SK-N-SH treated with all-trans-retinoic acid at 6 μM for 48 hours (cell line): ENCODE measurements around the gene XKR3.

ENCODE experiments used
- ATAC-seq: fragments of 200-7000 bp; cut with Tn5 transposase; 3 replicates; pipeline ENCODE4 v1.9.1; 2020; ENCODE audit warnings: mild to moderate bottlenecking, moderate library complexity
- ARNTL ChIP-seq: fragments of 450-650 bp; formaldehyde crosslinking; IDR thresholded peaks from 2 replicates; pipeline ENCODE4 v1.5.0; 2020; ENCODE audit warnings: low read depth, mild to moderate bottlenecking, moderate library complexity, borderline replicate concordance
- BACH2 ChIP-seq: fragments of 250-450 bp; sonication (Bioruptor Pico); IDR thresholded peaks from 2 replicates; pipeline ENCODE4 v1.9.0; 2021; ENCODE audit warnings: mild to moderate bottlenecking, borderline replicate concordance
- CREB5 ChIP-seq: fragments of 250-450 bp; sonication (Bioruptor Pico); IDR thresholded peaks from 2 replicates; pipeline ENCODE4 v1.5.1; 2020; ENCODE audit warnings: low read depth, mild to moderate bottlenecking, moderate library complexity
- CSDC2 ChIP-seq: fragments of 250-450 bp; sonication (Bioruptor Pico); IDR thresholded peaks from 2 replicates; pipeline ENCODE4 v1.5.0; 2020; ENCODE audit warnings: mild to moderate bottlenecking, moderate library complexity
- CSRNP3 ChIP-seq: fragments of 250-450 bp; sonication (Bioruptor Pico); IDR thresholded peaks from 2 replicates; pipeline ENCODE4 v1.5.1; 2021; ENCODE audit warnings: mild to moderate bottlenecking, moderate library complexity
- ESRRG ChIP-seq: fragments of 250-450 bp; sonication (Bioruptor Pico); IDR thresholded peaks from 2 replicates; pipeline ENCODE4 v1.6.1; 2021; ENCODE audit warnings: mild to moderate bottlenecking
- GLIS3 ChIP-seq: fragments of 250-450 bp; sonication (Bioruptor Pico); IDR thresholded peaks from 2 replicates; pipeline ENCODE4 v1.5.0; 2020; ENCODE audit warnings: mild to moderate bottlenecking, moderate library complexity
- ISL1 ChIP-seq: fragments of 250-450 bp; sonication (Bioruptor Pico); IDR thresholded peaks from 2 replicates; pipeline ENCODE4 v2.1.2; 2022; ENCODE audit warnings: mild to moderate bottlenecking, moderate library complexity
- PATZ1 ChIP-seq: fragments of 250-450 bp; sonication (Bioruptor Pico); IDR thresholded peaks from 2 replicates; pipeline ENCODE4 v1.8.0; 2020; ENCODE audit warnings: mild to moderate bottlenecking, moderate library complexity, borderline replicate concordance
- POU6F1 ChIP-seq: fragments of 250-450 bp; sonication (Bioruptor Pico); IDR thresholded peaks from 2 replicates; pipeline ENCODE4 v1.8.0; 2021; ENCODE audit warnings: low read depth, mild to moderate bottlenecking, moderate library complexity, borderline replicate concordance
- PPARA ChIP-seq: fragments of 250-450 bp; sonication (Bioruptor Pico); IDR thresholded peaks from 2 replicates; pipeline ENCODE4 v1.5.0; 2020; ENCODE audit warnings: mild to moderate bottlenecking, borderline replicate concordance
- RARB ChIP-seq: fragments of 250-450 bp; sonication (Bioruptor Pico); IDR thresholded peaks from 2 replicates; pipeline ENCODE4 v1.8.0; 2021; ENCODE audit warnings: mild to moderate bottlenecking, moderate library complexity
- SNAI2 ChIP-seq: fragments of 250-450 bp; sonication (Bioruptor Pico); IDR thresholded peaks from 2 replicates; pipeline ENCODE4 v1.5.0; 2020; ENCODE audit warnings: mild to moderate bottlenecking, moderate library complexity
- TCF4 ChIP-seq: fragments of 250-450 bp; sonication (Bioruptor Pico); IDR thresholded peaks from 2 replicates; pipeline ENCODE4 v1.8.0; 2021; ENCODE audit warnings: mild to moderate bottlenecking, moderate library complexity, borderline replicate concordance
- TOX ChIP-seq: fragments of 250-450 bp; sonication (Bioruptor Pico); IDR thresholded peaks from 2 replicates; pipeline ENCODE4 v1.8.0; 2021; ENCODE audit warnings: mild to moderate bottlenecking, moderate library complexity, borderline replicate concordance
- TSHZ2 ChIP-seq: fragments of 250-450 bp; sonication (Bioruptor Pico); IDR thresholded peaks from 2 replicates; pipeline ENCODE4 v1.5.0; 2020; ENCODE audit warnings: mild to moderate bottlenecking, moderate library complexity
- ZC3H10 ChIP-seq: fragments of 250-450 bp; sonication (Bioruptor Pico); IDR thresholded peaks from 2 replicates; pipeline ENCODE4 v1.5.1; 2021; ENCODE audit warnings: mild to moderate bottlenecking, moderate library complexity
- ZFP3 ChIP-seq: fragments of 250-450 bp; sonication (Bioruptor Pico); IDR thresholded peaks from 2 replicates; pipeline ENCODE4 v1.5.0; 2020; ENCODE audit warnings: mild to moderate bottlenecking, moderate library complexity
- ZFP30 ChIP-seq: fragments of 450-650 bp; formaldehyde crosslinking; IDR thresholded peaks from 2 replicates; pipeline ENCODE4 v1.5.0; 2022; ENCODE audit warnings: mild to moderate bottlenecking, moderate library complexity
- ZNF565 ChIP-seq: fragments of 450-650 bp; formaldehyde crosslinking; conservative IDR thresholded peaks from 2 replicates; pipeline ENCODE4 v1.5.0; 2020; ENCODE audit warnings: low read depth, mild to moderate bottlenecking, moderate library complexity
- ZNF70 ChIP-seq: fragments of 450-650 bp; formaldehyde crosslinking; IDR thresholded peaks from 2 replicates; pipeline ENCODE4 v1.5.0; 2020; ENCODE audit warnings: mild to moderate bottlenecking, moderate library complexity
- ZNF8 ChIP-seq: fragments of 450-650 bp; formaldehyde crosslinking; IDR thresholded peaks from 2 replicates; pipeline ENCODE4 v1.5.0; 2020; ENCODE audit warnings: mild to moderate bottlenecking, moderate library complexity

The XKR3 gene

GRCh38 chr22:16781074-16781763 lies 44.0 kb downstream of the XKR3 start:
- no peak for ATAC-seq
- TF ChIP-seq ESRRG (CRISPR knock-in tag), result no peak
- TF ChIP-seq GLIS3 (CRISPR knock-in tag), result no peak
- no peak for TF ChIP-seq ISL1 (CRISPR knock-in tag)
- TF ChIP-seq CSRNP3, result no peak
- TF ChIP-seq, all 23 proteins: peak for 0

GRCh38 chr22:16777284-16777924 lies 47.8 kb downstream of the XKR3 start:
- no peak for ATAC-seq
- no peak for TF ChIP-seq TCF4 (CRISPR knock-in tag)
- TF ChIP-seq ARNTL, result no peak
- TF ChIP-seq BACH2 (CRISPR knock-in tag), result no peak
- TF ChIP-seq PPARA (CRISPR knock-in tag), result no peak
- TF ChIP-seq ESRRG (CRISPR knock-in tag), result no peak
- no peak for TF ChIP-seq ZNF8
- no peak for TF ChIP-seq CREB5 (CRISPR knock-in tag)
- no peak for TF ChIP-seq TSHZ2 (CRISPR knock-in tag)
- TF ChIP-seq ZC3H10, result no peak
- TF ChIP-seq ISL1 (CRISPR knock-in tag), result no peak
- no peak for TF ChIP-seq TOX (CRISPR knock-in tag)
- TF ChIP-seq ZNF70, result no peak
- TF ChIP-seq ZNF565, result no peak
- no peak for TF ChIP-seq SNAI2 (CRISPR knock-in tag)
- TF ChIP-seq CSDC2 (CRISPR knock-in tag), result no peak
- TF ChIP-seq ZFP30 (CRISPR knock-in tag), result no peak
- TF ChIP-seq RARB, result no peak
- no peak for TF ChIP-seq PATZ1 (CRISPR knock-in tag)
- no peak for TF ChIP-seq POU6F1 (CRISPR knock-in tag)

- no peak for ATAC-seq
- no peak for TF ChIP-seq CSRNP3
- no peak for TF ChIP-seq SNAI2 (CRISPR knock-in tag)
- no peak for TF ChIP-seq ZFP30 (CRISPR knock-in tag)
- TF ChIP-seq TCF4 (CRISPR knock-in tag), result no peak
- no peak for TF ChIP-seq ESRRG (CRISPR knock-in tag)
- TF ChIP-seq CREB5 (CRISPR knock-in tag), result no peak
- no peak for TF ChIP-seq PPARA (CRISPR knock-in tag)
- TF ChIP-seq GLIS3 (CRISPR knock-in tag), result no peak
- TF ChIP-seq ZC3H10, result no peak
- no peak for TF ChIP-seq BACH2 (CRISPR knock-in tag)
- TF ChIP-seq RARB, result no peak
- TF ChIP-seq ZFP3, result no peak
- no peak for TF ChIP-seq POU6F1 (CRISPR knock-in tag)
Measured at GRCh38 chr22:16776080-16776479, 49.1 kb downstream of the XKR3 start.
